Measurements from ENCODE around the gene LRRC23. TPM values are rescaled to one million over a fixed set of nuclear protein-coding genes. Genes with fewer than 3 reads are reported as not detected.

The LRRC23 gene
- total and polyA plus RNA-seq, 2 experiments from 2014 or later, result 2.4 to 9.1 TPM

DNA sequence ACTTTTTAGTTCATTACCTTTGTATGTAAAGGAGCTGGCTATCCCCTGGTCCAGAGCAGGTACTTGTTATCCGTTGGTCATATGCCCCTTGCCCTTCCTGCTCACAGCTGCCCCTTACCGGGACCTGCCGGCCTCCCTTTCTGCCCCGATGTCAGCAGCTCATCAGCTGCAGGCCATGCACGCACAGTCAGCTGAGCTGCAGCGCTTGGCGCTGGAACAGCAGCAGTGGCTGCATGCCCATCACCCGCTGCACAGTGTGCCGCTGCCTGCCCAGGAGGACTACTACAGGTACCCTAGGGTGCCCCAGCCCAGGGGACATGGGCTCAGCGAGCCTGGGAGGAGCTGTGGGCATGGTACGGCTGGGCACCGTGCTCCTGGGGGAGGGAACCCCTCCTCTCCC, 36.6 kb downstream of the LRRC23 start:
- ATAC-seq (no peak), DNase-seq (ENCODE audit: low spot score) (no peak)
- Histone ChIP-seq H3K79me2 (replicated peaks; ENCODE audit: insufficient read depth) (0 out of 2 replicates have a peak, but pooled peaks cover 10% of the 10 kb centered on the region), H3K36me3 (ENCODE audit: insufficient read depth) (no peaks in the 10 kb centered on the region), H3K9me2 (ENCODE audit: insufficient read depth) (no peaks in the 10 kb centered on the region), H3F3A (replicated peaks; ENCODE audit: low read depth) (peaks cover 40% of the 10 kb centered on the region), H3K27ac (ENCODE audit: low read depth) (no peak overlapping the region), H3K4me2 (no peak overlapping the region), H3K27me3 (ENCODE audit: insufficient read depth) (no peaks in the 10 kb centered on the region), H4K20me1 (replicated peaks; ENCODE audit: insufficient read depth) (no peaks in the 10 kb centered on the region; the same call in 1 of the 2 replicates), H3K4me3 (no peak overlapping the region), H2AFZ (no peak overlapping the region), H3K4me1 (ENCODE audit: insufficient read depth) (peaks cover 25% of the 10 kb centered on the region)
- Mint-ChIP-seq H3K27me3 (ENCODE audit: insufficient read depth, low read depth, poor library complexity) (peaks cover 59% of the 10 kb centered on the region), H3K27ac (no peak overlapping the region; the same call in 1 of the 2 replicates), H3K36me3 (ENCODE audit: low read depth) (peaks cover 41% of the 10 kb centered on the region), H3K9me3 (peaks cover 6% of the 10 kb centered on the region; the same call in 2 of the 3 replicates), H3K4me3 (no peak overlapping the region), H3K4me1 (peaks cover 60% of the 10 kb centered on the region)
- no peak for TF ChIP-seq ETS1 (IDR thresholded peaks at IDR 0.05)
- no peak for TF ChIP-seq NANOG (IDR thresholded peaks at IDR 0.05; ENCODE audit: borderline replicate concordance)
- no peak for TF ChIP-seq STAT1 (IDR thresholded peaks at IDR 0.05; ENCODE audit: unreplicated experiment)
- no peak for TF ChIP-seq CREB1 (CRISPR knock-in tag; IDR thresholded peaks at IDR 0.05; ENCODE audit: low read depth)
- TF ChIP-seq, protein P1, sequence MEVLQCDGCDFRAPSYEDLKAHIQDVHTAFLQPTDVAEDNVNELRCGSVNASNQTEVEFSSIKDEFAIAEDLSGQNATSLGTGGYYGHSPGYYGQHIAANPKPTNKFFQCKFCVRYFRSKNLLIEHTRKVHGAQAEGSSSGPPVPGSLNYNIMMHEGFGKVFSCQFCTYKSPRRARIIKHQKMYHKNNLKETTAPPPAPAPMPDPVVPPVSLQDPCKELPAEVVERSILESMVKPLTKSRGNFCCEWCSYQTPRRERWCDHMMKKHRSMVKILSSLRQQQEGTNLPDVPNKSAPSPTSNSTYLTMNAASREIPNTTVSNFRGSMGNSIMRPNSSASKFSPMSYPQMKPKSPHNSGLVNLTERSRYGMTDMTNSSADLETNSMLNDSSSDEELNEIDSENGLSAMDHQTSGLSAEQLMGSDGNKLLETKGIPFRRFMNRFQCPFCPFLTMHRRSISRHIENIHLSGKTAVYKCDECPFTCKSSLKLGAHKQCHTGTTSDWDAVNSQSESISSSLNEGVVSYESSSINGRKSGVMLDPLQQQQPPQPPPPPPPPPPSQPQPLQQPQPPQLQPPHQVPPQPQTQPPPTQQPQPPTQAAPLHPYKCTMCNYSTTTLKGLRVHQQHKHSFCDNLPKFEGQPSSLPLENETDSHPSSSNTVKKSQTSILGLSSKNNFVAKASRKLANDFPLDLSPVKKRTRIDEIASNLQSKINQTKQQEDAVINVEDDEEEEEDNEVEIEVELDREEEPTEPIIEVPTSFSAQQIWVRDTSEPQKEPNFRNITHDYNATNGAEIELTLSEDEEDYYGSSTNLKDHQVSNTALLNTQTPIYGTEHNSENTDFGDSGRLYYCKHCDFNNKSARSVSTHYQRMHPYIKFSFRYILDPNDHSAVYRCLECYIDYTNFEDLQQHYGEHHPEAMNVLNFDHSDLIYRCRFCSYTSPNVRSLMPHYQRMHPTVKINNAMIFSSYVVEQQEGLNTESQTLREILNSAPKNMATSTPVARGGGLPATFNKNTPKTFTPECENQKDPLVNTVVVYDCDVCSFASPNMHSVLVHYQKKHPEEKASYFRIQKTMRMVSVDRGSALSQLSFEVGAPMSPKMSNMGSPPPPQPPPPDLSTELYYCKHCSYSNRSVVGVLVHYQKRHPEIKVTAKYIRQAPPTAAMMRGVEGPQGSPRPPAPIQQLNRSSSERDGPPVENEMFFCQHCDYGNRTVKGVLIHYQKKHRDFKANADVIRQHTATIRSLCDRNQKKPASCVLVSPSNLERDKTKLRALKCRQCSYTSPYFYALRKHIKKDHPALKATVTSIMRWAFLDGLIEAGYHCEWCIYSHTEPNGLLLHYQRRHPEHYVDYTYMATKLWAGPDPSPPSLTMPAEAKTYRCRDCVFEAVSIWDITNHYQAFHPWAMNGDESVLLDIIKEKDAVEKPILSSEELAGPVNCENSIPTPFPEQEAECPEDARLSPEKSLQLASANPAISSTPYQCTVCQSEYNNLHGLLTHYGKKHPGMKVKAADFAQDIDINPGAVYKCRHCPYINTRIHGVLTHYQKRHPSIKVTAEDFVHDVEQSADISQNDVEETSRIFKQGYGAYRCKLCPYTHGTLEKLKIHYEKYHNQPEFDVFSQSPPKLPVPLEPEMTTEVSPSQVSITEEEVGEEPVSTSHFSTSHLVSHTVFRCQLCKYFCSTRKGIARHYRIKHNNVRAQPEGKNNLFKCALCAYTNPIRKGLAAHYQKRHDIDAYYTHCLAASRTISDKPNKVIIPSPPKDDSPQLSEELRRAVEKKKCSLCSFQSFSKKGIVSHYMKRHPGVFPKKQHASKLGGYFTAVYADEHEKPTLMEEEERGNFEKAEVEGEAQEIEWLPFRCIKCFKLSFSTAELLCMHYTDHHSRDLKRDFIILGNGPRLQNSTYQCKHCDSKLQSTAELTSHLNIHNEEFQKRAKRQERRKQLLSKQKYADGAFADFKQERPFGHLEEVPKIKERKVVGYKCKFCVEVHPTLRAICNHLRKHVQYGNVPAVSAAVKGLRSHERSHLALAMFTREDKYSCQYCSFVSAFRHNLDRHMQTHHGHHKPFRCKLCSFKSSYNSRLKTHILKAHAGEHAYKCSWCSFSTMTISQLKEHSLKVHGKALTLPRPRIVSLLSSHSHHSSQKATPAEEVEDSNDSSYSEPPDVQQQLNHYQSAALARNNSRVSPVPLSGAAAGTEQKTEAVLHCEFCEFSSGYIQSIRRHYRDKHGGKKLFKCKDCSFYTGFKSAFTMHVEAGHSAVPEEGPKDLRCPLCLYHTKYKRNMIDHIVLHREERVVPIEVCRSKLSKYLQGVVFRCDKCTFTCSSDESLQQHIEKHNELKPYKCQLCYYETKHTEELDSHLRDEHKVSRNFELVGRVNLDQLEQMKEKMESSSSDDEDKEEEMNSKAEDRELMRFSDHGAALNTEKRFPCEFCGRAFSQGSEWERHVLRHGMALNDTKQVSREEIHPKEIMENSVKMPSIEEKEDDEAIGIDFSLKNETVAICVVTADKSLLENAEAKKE (CRISPR knock-in tag; IDR thresholded peaks at IDR 0.05), result no peak
- TF ChIP-seq, protein P2, sequence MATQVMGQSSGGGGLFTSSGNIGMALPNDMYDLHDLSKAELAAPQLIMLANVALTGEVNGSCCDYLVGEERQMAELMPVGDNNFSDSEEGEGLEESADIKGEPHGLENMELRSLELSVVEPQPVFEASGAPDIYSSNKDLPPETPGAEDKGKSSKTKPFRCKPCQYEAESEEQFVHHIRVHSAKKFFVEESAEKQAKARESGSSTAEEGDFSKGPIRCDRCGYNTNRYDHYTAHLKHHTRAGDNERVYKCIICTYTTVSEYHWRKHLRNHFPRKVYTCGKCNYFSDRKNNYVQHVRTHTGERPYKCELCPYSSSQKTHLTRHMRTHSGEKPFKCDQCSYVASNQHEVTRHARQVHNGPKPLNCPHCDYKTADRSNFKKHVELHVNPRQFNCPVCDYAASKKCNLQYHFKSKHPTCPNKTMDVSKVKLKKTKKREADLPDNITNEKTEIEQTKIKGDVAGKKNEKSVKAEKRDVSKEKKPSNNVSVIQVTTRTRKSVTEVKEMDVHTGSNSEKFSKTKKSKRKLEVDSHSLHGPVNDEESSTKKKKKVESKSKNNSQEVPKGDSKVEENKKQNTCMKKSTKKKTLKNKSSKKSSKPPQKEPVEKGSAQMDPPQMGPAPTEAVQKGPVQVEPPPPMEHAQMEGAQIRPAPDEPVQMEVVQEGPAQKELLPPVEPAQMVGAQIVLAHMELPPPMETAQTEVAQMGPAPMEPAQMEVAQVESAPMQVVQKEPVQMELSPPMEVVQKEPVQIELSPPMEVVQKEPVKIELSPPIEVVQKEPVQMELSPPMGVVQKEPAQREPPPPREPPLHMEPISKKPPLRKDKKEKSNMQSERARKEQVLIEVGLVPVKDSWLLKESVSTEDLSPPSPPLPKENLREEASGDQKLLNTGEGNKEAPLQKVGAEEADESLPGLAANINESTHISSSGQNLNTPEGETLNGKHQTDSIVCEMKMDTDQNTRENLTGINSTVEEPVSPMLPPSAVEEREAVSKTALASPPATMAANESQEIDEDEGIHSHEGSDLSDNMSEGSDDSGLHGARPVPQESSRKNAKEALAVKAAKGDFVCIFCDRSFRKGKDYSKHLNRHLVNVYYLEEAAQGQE (IDR thresholded peaks at IDR 0.05; ENCODE audit: unreplicated experiment), result no peak
- TF ChIP-seq POLR2AphosphoS5 (IDR thresholded peaks at IDR 0.05; ENCODE audit: low read depth), result no peak
- no peak for TF ChIP-seq JUNB (IDR thresholded peaks at IDR 0.05; ENCODE audit: unreplicated experiment)
- TF ChIP-seq EZH2 (IDR thresholded peaks at IDR 0.05; ENCODE audit: low read depth, unreplicated experiment), result no peak
- TF ChIP-seq EZH2phosphoT487 (IDR thresholded peaks at IDR 0.05; ENCODE audit: unreplicated experiment), result no peak
- TF ChIP-seq, protein P3, sequence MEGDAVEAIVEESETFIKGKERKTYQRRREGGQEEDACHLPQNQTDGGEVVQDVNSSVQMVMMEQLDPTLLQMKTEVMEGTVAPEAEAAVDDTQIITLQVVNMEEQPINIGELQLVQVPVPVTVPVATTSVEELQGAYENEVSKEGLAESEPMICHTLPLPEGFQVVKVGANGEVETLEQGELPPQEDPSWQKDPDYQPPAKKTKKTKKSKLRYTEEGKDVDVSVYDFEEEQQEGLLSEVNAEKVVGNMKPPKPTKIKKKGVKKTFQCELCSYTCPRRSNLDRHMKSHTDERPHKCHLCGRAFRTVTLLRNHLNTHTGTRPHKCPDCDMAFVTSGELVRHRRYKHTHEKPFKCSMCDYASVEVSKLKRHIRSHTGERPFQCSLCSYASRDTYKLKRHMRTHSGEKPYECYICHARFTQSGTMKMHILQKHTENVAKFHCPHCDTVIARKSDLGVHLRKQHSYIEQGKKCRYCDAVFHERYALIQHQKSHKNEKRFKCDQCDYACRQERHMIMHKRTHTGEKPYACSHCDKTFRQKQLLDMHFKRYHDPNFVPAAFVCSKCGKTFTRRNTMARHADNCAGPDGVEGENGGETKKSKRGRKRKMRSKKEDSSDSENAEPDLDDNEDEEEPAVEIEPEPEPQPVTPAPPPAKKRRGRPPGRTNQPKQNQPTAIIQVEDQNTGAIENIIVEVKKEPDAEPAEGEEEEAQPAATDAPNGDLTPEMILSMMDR (conservative IDR thresholded peaks at IDR 0.05; ENCODE audit: low read depth in 2 of 2), result no peak
- TF ChIP-seq ZNF331 (CRISPR knock-in tag; IDR thresholded peaks at IDR 0.05; ENCODE audit: low read depth), result no peak
- no peak for TF ChIP-seq ZNF114 (CRISPR knock-in tag; IDR thresholded peaks at IDR 0.05)

Measured in GM23338 (cell line).